ENCODE data around the gene TRMT11.
"Not testable (repeated sequence)": the region's sequence is repeated elsewhere in the genome, so short reads cannot be mapped to it uniquely, and the experiment has no call there.

TRMT11 gene

DNA sequence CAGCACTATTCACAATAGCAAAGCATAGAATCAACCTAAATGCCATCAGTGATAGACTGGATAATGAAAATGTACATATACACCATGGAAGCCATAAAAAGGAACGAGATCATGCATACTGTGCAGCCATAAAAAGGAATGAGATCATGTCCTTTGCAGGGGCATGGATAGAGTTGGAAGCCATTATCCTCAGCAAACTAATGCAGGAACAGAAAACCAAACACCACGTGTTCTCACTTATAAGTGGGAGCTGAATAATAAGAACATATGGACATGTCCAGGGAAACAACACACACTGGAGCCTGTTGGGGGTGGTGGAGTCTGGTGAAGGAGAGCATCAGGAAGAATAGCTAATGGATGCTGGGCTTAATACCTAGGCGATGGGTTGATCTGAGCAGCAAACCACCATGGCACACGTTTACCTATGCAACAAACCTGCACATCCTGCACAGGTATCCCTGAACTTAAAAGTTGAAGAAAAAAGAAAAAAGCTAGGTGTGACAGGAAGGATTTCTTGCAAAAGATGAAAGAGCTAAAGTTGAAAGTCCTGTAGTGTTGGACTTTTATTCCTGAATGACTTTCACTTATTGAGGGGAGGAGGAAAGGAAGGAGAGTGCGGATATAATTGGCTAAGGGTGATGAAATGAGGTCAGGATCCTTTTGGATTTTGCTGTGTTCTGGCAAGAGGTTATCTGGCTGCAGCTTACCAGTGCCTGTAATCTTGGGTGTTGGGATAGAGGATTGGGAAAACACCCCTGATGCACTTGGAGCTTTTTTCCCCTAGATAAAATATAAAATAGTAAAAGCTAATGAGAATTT, 8.5 kb downstream of the TRMT11 start:
- no peak for DNase-seq

DNA sequence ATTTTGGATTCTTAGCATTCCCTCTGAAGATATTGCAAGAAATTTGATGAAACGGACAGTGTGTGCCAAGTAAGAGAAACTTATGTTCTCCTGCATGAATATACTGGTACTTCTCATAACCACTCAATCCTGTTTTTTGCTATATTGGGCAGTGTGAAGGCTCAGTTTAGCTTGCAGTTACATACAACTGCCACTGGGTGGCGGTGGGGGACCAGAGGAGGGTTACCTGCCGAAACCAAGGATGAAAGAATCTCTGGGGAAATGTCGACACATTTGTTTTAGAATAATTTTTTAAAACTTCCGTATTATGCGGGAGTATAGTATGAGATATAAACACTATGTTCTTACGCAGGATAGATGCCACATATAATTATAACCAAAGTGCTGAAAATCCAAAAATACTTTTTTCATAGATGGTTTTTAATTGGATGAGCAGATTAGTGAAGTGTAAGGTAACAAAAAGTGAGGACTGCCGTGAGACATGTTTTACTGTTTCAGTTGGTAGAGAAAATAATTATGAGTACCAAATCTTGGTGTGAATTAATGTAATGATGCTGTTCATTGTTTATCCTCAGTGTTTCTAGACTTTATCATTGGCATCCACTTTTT, 9.7 kb downstream of the TRMT11 start:
- DNase-seq, result peak; percentile 40 to 57 (median 46)

DNA sequence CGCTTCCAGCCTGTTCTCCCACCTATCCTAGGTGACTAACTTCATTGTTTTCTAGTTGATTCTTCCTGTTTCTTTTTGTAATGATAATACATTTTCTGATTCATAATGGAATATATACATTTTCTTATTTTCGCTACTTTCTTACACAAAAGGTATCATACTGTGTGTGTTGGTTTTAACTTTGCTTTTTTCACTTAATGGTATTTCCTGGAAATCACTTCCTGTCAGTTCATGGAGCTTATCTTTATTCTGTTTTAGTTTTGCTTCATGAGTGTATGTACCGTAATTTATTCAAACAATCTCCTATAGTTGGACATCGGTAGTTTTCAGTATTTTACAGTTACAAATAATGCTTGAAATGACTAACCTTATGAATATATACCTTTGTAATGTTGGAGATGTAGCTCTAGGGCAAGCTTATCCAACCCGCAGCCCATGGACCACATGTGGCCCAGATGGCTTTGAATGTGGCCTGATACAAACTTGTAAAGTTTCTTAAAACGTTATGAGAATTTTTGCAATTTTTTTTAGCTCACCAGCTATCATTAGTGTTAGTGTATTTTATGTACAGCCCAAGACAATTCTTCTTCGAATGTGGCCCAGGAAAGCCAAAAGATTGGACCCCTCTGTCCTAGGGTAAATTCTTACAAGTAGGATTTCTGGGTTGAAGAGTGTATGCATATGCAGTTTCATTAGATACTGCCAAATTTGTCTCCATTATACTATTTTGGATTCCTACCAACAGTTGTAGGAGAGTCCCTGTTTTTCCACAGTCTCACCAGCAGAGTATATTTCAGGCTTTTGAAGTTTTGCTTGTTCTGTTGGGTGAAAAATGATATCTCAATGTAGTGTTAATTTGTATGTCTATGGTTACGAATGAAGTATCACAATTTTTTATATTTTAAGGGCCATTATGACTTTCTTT, 16.7 kb downstream of the TRMT11 start:
- DNase-seq, result no peak

DNA sequence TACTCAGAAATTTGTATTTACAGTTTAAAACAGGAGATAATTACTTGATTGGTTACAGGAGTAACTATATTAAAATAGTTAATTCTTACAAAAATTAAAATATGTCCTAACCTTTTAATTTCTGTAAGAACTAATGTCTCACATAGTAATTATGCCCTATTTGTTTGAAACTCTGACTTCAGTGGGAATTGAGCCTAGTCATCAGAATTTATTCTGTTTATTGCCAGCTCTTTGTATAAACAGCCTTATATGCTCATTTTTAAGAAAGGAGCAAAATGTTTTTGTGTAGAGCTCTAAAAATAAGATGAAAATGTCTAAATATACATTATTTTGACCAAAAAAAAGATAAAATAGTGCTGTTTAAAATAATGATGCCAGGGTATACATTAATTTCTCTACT, 21.5 kb downstream of the TRMT11 start:
- no peak for DNase-seq

DNA sequence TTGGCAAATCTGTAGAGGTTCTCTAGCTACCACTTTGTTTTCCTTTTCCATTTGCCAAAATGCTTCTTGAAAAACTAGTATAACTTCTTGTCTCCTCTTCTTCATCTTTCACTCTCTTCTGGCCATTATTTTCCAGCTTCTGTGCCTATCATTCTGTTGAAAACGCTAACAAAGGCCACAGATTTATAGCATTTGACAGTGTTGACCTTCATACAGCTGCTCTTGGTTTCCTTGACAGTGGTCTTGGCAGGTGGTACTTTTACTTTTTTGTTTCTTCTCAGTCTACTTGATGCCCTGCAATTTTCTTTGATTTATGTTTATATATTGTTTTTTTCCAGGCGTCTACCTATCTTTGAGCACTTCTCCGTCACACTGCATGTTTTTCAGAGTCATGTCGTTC, 23.7 kb downstream of the TRMT11 start:
- DNase-seq, result no peak

DNA sequence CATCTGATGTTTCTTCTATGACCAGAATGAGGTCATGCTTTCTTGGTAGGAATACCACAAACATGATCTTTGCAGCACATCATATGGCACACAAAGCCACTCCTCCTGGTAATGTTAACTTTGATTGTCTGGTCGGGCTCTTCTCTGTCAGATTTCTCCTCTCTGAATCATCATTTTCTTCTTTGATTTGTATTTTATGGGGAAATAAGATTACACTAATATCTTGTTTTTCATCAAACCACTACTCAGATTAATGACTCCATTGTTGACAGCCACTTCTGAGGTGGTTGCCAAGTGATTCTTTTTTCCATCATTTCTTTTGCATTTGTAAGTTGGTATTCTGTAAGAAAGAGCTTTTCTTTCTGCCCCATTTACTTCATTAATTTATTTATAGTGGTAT, 29.5 kb downstream of the TRMT11 start:
- no peak for DNase-seq

DNA sequence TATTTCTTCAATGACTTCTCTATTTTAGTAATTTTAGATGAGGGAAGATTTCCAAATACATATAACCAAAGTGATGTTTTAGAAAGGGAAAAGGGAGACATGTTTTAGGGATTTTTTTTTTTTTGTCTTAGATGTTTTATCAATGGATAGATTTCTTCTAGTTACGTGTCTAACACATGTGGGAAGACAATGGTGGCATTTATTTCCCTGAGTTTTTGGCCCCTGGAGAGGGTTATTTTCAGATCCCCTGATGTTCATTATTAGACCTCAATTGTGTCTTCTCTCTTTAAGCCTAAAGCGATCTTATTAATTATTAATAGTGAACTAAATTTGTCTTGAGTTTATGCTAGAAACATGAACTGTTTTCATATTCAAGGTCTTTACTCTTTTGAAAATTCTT, 30.3 kb downstream of the TRMT11 start:
- no peak for DNase-seq

DNA sequence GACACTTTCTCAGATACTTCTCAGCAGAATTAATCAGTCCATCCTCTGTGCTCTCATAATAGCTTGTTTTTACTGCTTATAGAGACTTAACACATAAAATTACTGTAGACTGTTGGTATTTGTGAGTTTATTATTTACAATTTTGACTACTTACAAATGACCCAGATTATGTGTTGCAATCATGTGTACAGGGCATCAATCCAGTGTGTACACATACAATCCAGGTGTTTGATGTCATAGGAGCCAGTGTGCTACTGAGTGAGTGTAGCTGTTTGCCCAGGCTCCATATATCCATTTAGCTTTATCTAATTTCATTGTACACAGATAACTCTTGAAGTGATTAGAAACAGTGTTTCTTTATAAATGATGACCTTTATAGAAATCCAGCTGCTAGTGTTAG, 31.3 kb downstream of the TRMT11 start:
- no peak for DNase-seq

DNA sequence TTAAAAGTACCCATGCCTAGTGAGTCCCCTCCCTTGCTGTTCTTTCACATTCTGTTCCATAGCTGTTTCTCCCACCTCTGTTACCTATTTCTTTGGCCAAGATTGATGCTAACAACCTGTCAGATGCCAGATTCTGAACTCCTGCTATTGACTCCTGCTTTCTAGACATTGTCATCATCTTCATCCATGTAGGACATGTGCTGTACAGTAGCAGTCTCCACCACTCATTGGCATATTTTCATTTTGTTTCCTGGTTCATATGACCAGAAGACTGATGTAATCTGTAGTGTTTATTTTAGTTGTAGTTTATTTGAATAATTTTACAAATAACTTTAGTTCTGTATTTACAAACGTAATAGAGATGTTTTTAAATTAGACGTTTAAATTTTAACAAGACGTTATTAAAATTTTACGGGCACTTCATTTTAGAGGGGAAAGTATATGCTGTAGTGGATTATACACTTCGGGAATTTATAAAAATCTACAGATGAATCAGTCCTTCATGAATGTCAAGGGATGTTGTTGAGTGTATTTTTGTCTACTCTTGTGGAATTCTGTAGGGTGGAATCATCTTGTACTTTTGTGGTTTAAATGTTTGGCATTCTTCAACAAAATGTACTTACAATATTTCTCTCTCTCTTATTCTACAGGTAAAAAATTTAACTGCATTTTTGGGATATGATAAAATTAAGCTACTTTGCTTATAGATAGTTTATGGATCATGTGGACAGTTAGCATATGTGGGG, 34.1 kb downstream of the TRMT11 start:
- DNase-seq, result no peak

DNA sequence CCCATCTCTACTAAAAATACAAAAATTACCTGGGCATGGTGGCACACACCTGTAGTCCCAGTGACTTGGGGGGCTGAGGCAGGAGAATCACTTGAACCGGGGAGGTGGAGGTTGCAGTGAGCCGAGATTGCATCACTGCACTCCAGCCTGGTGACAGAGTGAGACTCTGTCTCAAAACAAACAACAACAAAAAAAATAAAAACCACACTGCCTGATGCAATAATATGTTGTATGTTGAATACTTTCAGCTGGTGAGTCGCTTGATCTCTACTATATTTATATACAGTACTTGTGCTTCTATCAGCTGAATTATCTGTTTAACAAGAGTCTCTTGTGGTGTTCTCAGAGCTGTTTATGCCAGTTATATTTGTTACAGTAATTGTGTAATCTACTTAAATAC, 37.1 kb downstream of the TRMT11 start:
- DNase-seq, result not testable (repeated sequence)

DNA sequence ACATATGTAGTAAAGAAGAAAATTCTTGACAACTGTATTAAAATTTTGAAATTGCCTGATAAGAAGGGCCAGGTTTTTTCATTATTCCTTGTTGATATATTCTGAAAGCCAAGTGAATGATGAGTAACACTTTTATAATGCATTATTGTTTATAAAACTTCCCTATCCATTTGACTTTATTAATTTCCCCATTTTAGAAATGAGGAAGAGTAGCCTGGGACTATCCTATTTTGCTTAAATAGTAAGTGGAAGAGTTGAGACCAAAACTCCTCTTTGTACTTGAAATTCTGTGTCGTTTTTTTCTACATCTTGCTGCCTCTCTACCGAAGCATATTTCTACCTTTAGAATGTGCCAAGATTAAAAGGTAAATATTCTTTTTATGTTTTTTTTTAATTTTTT, 39.7 kb downstream of the TRMT11 start:
- no peak for DNase-seq

DNA sequence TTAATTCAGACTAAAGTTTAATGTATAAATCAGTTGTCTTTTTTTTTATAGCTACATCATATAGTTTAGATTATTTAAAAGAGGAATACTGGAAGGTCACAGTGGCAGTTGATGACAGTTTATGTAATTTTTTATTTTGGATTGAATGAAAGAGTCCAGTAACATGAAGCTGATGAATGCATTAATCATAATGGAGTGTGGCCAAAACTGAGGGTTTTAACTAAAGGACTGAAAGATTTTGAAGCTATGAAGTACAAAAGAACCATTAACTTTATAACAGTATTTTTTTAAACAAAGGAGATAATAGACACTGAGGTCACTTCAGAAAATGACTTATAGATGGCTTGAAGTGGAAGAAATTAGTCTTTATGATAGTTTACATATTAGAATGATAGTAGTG, 41.3 kb downstream of the TRMT11 start:
- no peak for DNase-seq

DNA sequence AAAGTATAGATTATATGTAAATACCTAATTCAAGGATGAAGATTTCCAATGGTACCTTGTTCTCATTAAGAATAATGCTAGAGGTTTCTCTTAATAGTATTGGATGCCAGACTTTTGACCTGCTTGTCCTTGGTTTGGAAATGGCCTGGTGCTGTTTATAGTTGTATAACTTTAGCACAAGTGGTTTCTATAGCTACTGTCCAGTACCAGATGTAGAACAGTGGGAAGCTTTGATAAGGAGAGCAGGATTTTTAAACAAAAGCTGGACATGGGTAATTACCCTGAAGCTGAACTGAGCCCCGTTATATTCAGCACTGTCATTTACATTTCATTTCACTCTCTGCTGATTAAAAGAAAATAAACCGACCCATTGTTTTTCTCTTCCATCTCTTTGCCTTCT, 43.7 kb downstream of the TRMT11 start:
- DNase-seq, result no peak

DNA sequence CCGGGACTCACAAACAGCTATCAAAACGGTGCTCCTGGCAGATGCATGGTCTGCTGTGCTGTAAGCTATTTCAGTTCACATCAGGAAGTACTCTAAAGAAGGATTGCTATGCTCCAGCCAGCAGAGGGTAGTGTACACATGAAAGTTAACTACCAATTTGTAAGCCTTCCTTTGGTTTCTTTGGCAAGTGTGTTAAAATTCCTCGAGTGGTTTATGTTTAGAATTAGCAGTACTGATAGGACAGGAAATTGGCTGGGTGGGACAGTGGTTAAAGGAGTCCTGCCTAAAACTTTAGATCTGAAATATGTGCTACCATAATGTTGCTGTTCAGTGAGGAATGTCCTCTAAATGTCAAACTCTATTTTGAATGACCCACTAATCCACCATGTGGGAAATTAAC, 47.4 kb downstream of the TRMT11 start:
- no peak for DNase-seq

DNA sequence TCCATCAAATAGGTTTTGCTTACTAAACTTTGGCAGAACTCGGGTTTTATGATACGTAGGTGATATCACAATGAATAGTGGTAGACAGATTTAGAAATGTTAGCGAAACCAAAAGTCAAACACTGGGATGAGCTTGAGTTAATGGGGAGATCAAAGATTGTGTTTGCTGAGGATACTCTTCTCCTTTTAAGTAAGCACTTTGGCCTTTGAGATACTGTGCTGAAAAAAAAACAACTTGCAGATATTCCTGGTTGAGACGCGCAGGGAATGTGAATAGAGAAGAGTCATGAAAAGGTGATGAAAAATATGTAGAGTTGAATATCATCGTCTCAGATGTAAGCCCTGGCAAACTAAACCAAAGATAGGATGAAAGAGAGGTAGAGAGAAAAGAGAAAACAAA, 48.3 kb downstream of the TRMT11 start:
- no peak for DNase-seq

DNA sequence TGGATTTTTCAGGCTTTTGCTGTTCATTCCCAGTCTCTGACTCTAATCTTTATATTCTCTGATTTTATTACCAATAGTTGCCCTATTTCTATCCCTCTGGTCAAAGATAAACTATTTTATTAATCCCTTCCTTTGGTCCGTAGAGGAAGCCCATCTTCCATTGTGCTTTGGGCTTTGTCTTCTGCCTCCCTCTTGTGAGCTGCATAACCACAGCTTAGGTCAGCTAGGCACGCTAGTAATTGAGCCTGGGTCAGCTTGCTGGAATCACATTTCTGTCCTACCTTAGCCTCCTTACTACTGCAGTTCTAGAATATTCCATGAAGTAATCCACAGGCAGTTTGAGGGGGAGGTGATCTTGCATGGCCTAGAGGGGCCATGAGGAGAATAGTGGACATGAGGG, 49.4 kb downstream of the TRMT11 start:
- DNase-seq, result no peak

DNA sequence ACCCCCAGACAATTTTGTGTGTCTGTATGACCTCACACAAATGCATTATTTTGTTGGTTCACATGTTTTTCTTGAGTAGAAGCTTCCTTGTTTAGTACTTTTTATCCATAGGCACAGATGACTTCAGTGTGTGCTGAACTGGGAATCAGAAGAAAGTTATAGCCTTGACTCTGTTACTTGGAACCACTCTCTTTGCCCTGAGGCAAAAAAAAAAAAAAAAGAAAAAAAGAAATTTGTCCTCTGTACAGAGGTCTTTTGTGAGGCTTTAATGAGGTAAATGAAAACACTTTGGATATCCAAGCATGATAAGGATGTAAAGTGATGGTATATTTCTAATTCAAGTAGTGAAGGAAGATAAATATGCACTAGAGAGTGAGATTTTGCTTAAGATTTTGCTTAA, 51.9 kb downstream of the TRMT11 start:
- DNase-seq, result no peak

DNA sequence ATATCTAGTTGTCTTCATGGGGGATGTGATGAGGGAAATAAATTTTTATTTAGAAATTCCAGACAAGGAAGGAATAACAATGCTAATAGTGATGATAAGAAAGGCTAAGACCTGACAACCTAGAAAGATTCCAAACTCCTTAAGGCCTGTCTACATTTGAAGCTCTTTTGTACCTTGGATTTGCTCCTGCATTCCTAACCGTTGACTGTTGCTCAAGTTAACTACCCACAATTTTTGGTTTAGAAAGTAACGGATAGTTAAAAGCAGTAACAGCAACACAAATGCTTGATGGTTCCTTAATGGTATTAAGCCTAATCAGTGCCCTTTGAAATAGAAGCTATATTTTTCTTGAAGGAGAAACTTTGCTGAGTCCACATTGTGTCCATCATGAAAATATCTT, 52.9 kb downstream of the TRMT11 start:
- DNase-seq, result no peak

DNA sequence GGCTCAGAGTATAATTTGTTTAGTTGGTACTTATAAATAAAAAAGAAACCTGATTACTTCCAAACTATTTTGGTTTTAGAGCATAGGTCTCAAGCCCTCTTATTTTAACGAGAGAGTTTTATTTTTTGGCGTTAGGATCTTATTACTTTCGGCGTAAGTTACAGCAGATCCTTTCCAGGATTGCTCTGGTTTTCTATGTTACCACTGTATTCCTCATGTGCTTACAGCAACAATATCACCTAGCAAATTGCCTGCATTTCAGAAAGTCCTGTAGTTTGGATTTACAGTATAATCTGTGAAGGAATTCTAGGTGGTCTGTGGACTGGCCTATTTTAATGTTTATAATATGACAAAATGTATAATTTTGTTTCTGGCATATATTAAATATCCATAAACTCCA, 54.1 kb downstream of the TRMT11 start:
- no peak for DNase-seq

DNA sequence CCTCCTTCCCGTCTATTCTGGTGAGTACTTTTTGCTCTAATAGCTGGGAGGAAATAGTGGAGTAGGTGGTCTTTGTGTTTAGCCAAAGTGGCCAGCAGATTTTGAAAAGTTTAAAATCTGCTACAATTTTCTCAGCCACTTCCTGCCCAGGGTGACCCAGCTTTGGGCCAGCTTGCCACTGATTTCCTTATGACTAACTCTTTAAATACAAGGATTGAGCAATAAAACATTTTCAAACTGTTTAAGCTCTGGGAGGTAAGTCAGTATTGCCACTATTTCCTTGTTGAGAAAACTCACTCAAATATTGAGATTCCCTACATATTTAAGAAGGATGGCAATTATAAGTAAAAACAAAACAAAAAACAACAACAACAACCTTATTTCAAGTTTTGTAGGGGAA, 54.5 kb downstream of the TRMT11 start:
- DNase-seq, result no peak

DNA sequence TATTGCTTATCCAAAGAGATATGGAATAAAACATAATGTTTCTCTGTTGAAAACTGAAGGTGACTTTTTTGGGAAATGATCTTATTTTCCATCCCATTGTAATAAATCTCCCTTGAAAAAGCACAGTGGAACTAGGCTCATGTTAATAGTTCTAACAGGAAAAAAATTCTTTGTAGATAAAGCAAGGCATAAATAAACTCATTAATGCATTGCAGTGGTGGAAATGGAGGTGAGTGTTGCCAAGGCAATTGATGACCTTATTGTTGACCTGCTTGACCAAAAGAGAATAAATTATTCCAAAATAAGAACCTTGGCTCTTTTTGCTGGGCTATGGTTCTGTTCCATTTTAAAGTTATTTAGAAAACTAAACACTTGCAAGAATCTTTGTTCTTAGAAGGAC, 55.2 kb downstream of the TRMT11 start:
- no peak for DNase-seq

DNA sequence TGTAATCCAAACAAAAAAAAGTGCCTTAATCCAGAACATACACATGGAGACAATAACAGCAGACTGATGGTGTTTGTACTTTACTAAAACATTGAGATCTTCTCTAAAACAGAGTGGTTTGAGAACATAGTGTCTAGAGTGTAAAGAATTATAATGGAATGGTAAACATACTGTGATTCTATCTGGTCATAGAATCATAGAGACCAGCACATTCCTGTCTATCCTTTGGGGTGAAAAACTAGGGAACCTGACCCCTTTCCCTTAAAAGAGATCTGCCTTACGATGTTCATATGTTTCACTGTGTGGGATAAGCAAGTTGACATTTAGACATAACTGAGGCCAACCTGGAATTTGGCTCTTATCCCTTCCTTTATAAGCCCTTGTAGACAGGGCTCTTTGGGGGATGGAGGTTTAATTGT, 55.7 kb downstream of the TRMT11 start:
- DNase-seq, result no peak

DNA sequence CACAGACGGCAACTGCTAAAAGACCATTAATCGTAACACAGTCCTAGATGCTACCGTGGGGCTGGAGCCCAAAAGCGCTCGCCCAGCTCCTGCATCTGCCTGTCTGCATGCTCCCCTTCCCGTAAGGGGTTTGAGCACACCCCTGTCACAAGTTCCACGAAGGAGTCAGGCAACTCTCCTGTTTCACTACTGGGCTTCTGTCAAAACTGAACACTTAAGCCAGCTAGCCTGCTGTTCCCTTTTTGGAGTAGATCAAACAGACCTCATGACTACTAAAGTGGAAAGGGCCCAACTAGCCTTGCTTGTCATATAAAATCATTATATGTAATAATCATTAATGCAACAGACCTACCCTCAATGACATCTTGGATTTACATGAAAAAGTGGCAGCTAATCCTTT, 61.3 kb downstream of the TRMT11 start:
- DNase-seq, result no peak

Measured in activated CD4-positive, CD25-positive, alpha-beta regulatory T cell (primary cell).